Renal pelvis (tissue), 4 donors: ENCODE results near the gene TMUB1. TPM values are rescaled to one million over a fixed set of nuclear protein-coding genes. Genes with fewer than 3 reads are reported as not detected.

ENCODE experiments used
- DNase-seq: peaks from one replicate; pipeline ENCODE4 v3.0.0-alpha.2; 2013
- polyA plus RNA-seq, 3 donors: library from polyadenylated mRNA; unstranded; fragments of 120-200 nt; gene quantifications; one replicate each; pipeline ENCODE4 v1.2.1, GENCODE V29; 2013; ENCODE audit not compliant: insufficient read length in 3 of 3

Gene TMUB1
- polyA plus RNA-seq, 3 donors, result 31.3 to 45.2 (median 39.3) TPM

GRCh38 chr7:151124481-151124880 lies 41.2 kb upstream of the TMUB1 start:
- DNase-seq, result no peak

DNA sequence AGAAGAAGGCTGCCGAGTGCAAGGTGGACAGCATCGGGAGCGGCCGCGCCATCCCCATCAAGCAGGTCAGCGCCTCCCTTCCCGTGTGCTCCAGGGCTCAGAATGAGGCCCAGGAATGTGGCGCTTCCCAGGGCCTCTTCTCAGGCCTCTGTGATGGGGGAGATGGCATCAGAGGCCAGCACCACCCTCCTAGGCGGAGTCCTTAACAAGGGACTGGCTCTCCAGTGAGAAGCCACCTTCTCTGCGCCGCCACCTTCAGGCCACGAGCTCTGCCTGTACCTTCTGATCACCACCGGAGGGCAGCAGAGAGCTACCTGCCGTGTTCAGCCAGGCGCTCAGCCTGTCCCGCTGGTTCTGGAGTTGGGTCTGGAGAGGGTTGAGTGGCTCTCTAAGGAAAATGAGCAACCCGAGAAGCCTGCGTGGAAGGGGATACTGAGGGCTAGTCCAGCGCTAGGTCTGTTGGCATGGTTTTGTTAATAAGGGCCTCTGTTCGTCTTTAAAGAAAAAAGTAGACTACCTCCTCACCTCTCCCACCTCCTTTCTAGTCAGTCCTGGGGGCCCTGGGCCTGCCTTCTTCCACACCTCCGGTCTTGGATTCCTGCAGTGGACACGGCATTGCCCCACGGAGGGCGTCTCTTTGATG lies 40.6 kb upstream of the TMUB1 start:
- DNase-seq, result peak; percentile 80

DNA sequence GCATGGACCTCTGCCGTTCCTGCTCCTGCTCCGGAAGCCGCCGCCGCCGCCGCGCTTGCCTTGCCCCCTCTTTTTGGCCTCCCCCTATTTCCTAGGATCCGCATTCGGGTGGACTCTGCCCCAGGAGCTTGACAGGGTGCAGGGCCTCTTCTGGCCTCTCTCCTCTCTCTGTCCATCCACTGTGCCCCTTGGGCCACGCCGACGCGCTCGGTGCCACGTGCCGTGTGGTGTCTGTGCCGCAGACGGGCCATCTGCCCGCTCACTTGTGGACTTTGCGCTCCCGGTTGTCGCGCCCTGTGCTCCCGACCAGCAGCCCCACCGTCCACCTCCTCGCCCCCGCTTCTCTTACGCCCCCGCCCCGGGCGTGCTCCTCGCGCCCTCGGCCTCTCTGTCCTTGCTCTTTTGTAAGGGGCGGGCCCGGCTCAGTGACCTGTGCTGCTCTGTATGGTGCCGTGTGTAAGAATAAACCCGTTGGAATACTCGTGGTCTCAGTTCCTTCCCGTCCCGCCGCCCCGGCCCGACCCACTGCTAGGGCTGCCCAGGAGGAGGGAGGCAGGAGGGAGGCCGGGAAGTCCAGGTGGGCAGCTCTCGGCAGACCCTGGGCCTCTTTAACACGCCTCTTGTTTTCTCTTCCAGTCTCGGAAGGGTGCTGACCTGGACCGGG lies 40.0 kb upstream of the TMUB1 start:
- DNase-seq, result no peak

- no peak for DNase-seq
Observed at GRCh38 chr7:151122796-151123157, 39.5 kb upstream of the TMUB1 start.

- DNase-seq, result no peak
Observed at GRCh38 chr7:151122276-151122675, 39.0 kb upstream of the TMUB1 start.

GRCh38 chr7:151121380-151122170 lies 38.3 kb upstream of the TMUB1 start:
- DNase-seq, result no peak

- no peak for DNase-seq
Observed at GRCh38 chr7:151120896-151121295, 37.6 kb upstream of the TMUB1 start.

- no peak for DNase-seq
Observed at GRCh38 chr7:151119902-151120301, 36.6 kb upstream of the TMUB1 start.

DNA sequence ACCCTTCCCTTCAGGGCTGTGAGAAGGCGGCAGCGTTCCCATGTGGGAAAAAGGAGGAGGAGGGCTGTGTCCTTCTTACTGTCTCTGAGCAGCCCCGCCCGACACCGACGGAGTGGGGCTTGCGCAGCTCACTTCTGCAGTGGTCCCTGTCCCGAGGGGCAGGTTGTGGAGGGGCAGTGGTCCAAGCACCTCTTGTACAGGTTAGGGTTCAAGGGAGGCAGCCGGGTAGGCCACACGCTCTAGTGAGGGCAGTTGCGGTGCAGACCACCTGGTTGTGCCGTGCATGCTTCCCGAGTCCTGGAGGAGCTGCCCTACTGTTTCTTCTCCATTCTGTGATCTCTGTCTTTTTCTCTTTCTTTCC lies 35.7 kb upstream of the TMUB1 start:
- DNase-seq, result no peak

DNA sequence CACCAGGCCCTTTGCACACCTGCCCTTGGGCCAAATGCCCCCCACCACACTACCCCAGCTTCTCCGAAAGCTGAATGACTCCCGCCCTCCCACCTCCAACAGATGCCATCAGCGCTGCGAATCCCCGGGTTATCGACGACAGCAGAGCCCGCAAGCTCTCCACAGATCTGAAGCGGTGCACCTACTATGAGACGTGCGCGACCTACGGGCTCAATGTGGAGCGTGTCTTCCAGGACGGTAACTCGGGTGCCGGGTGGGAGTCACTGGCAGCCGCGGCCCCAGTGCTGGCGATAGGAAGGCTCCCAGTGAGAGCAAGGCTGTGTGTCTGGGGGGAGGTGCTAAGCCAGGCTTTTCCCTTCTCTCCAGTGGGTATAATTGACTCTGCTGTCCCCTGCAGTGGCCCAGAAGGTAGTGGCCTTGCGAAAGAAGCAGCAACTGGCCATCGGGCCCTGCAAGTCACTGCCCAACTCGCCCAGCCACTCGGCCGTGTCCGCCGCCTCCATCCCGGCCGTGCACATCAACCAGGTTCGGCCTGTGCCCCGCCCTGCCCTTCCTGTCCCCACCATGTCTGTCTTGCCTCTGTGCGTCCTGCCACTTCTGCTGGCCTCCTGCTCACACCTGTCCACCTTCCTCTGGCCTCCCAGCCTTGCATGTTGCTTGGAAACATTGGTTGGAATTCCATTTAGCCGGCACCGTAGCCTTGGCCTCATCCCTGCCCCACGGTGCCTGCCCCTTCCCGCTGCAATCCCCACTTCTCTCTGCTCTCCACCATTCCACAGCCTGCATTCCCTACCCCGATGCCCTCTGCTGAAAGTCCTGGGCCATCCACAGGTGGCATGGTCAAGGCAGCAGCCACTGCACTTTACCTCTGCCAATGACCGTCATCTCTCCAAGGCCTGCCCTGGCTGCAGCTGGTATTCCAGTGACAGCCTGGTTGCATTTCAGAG lies 35.1 kb upstream of the TMUB1 start:
- no peak for DNase-seq

DNA sequence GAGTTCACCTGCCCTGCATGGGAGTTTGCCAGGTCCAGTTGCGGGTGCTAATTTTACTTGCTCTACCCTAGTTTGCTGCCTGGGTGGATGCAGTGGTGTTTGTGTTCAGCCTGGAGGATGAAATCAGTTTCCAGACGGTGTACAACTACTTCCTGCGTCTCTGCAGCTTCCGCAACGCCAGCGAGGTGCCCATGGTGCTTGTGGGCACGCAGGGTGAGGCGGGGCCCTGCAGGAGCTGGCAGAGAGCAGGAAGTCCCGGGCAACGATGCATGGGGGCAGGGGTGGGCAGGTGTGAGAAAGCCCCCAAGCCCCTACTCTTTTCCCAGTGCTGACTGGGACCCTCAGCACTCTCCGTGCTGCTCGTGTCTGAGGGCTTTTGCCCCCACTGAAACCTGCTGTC lies 34.3 kb upstream of the TMUB1 start:
- DNase-seq, result no peak

DNA sequence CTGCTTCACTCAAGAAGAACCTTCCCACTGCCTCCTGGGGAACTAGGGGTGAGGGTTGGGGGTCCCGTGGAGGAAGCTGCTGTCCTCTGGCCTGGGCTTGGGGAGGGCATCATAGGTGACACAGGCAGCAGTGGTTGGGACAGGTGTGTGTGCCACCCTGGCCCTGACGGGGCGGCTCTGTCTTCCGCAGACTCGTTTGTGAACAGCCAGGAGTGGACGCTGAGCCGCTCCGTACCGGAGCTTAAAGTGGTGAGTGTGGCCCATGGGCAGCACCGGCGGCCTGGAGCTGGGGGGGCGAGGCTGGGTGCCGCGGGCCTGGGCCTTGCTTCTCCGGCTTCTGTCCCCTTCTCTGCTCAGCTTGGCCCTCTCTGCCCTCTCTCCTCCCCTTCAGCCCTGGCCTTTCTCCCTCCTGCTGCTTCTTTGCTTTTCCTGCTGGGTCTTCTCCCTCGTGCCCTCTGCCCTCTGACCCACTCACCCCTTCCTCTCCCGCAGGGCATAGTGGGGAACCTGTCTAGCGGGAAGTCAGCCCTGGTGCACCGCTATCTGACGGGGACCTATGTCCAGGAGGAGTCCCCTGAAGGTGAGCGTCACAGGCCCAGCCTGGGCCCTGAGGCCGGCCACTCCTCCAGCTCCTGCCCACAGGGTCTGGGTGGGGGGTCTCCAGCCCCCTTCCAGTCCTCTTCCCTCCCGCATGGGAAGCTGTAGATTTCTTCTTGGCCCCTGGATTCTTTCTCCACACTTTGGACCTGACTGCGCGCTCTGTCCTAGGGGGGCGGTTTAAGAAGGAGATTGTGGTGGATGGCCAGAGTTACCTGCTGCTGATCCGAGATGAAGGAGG lies 33.5 kb upstream of the TMUB1 start:
- no peak for DNase-seq

DNA sequence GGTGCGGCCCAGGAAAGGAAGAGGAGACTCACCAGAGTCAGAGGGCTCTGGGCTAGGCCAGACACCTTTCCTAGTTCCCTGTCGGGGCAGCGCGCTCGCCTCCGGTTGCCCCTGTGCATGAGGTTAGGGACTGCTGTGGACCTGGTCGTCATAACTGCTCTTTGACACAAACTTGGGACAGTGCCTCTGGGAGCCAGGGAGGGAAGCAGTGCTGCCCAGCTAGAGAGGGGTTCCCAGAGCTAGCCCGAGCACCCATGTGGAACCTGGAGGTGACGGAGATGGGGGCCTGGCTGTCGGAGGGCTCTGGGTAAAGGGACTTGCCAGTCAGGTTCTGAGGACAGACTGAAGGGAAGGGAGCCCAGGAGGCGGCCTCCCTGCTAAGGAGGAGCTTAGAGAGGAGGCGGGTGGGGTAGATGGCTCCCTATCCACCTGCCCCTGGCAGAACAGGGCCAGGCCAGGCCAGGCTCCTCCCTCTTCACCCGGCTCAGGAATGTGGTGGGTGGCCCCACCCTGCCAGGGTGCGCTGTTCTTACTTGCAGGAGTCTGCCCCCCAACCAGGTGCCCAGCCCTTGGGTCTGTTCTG lies 32.6 kb upstream of the TMUB1 start:
- no peak for DNase-seq

GRCh38 chr7:151115121-151115835 lies 32.0 kb upstream of the TMUB1 start:
- DNase-seq, result no peak

DNA sequence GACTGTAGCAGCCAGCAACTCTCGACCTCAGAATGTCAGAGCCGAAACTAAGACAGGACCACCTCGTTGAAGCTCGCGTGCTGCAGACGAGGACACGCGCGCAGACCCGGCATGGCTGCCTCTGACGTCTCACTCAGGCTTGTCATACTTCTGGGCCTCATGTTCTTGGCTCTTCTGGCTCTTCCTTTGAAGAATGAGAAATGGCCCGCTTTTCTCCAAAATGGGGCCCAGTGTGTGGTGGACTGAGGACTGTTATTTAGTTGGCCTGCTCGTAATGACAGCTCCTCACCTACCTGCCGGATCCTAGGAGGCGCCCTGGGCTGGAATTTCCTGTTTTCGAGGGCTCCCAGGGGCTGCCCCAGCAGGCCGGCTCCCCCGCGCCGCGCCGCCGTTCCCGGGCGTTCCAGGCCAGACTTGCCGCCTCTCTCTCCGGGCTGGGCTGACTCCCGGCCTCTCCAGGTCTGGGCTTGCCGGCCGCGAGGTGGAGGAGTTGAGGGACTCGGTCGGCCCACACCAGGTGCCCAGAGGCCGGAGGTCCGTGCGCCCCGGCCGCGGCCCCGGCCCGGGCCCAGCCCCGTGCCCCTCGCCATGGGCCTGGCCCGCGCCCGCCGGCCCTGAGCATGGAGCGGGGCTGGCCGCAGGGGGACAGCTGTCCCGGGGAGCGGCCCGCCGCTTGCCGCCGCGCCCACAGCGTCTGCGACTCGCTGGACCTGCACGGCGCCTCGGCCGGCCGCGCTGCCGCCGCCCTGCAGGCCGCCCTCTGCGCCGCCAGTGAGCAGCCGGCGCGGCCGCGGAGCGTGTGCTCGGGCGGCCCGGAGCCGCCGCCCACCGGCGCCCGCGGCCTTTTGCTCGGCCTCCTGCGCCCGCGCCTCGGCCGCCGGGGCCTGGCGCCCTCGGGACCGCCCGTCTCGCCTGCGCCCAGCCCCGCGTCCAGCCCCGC lies 31.1 kb upstream of the TMUB1 start:
- DNase-seq, result no peak

- no peak for DNase-seq
Observed at GRCh38 chr7:151113344-151114150, 30.3 kb upstream of the TMUB1 start.

GRCh38 chr7:151110941-151111645 lies 27.8 kb upstream of the TMUB1 start:
- peak; percentile 60 for DNase-seq
